SU-DHL-6 (cell line): ENCODE results near the gene GGACT.

Source experiments
- EZH2phosphoT487 ChIP-seq: fragments of 200-600 bp; sonication (generic), shearing (Covaris generic); conservative IDR thresholded peaks from 2 replicates; pipeline ENCODE4 v1.6.1; 2018; ENCODE audit warnings: mild to moderate bottlenecking, antibody characterized with exemption, low read length, moderate library complexity, mixed read lengths
- TF ChIP-seq, protein P1 (sequence below): fragments of 200-600 bp; sonication (generic); IDR thresholded peaks from one replicate; pipeline ENCODE4 v1.5.1; 2017; ENCODE audit warnings: antibody characterized with exemption, mild to moderate bottlenecking, low read length, moderate library complexity; ENCODE audit not compliant: insufficient read depth, poor library complexity, severe bottlenecking

- TF ChIP-seq, protein P1, sequence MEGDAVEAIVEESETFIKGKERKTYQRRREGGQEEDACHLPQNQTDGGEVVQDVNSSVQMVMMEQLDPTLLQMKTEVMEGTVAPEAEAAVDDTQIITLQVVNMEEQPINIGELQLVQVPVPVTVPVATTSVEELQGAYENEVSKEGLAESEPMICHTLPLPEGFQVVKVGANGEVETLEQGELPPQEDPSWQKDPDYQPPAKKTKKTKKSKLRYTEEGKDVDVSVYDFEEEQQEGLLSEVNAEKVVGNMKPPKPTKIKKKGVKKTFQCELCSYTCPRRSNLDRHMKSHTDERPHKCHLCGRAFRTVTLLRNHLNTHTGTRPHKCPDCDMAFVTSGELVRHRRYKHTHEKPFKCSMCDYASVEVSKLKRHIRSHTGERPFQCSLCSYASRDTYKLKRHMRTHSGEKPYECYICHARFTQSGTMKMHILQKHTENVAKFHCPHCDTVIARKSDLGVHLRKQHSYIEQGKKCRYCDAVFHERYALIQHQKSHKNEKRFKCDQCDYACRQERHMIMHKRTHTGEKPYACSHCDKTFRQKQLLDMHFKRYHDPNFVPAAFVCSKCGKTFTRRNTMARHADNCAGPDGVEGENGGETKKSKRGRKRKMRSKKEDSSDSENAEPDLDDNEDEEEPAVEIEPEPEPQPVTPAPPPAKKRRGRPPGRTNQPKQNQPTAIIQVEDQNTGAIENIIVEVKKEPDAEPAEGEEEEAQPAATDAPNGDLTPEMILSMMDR = no peak
- no peak for TF ChIP-seq EZH2phosphoT487
Observed at GRCh38 chr13:100637380-100637779, 48.8 kb upstream of the GGACT start.
